Stimulated activated memory B cell treated with anti-CD40 and anti-IgM and Interleukin-4, amounts not matched to agents 10 μg/mL and 1 μg/mL and 100 μg/mL, for 72 hours (primary cell): ENCODE data around the gene ACACB.
"Not testable (repeated sequence)": the region's sequence is repeated elsewhere in the genome, so short reads cannot be mapped to it uniquely, and the experiment has no call there.

Experiments
- ATAC-seq: fragments of 150-1000 bp; cut with Tn5 transposase; 2 replicates; pipeline ENCODE4 v1.10.0; 2021
- H3K27ac Mint-ChIP-seq: one replicate; pipeline ENCODE4 v1.8.0; 2022; ENCODE audit warnings: mild to moderate bottlenecking, mixed read lengths
- H3K27me3 Mint-ChIP-seq: one replicate; pipeline ENCODE4 v1.8.0; 2022; ENCODE audit warnings: mixed read lengths
- H3K36me3 Mint-ChIP-seq: one replicate; pipeline ENCODE4 v1.8.0; 2022; ENCODE audit warnings: mixed read lengths
- H3K4me1 Mint-ChIP-seq: one replicate; pipeline ENCODE4 v1.8.0; 2022; ENCODE audit warnings: mixed read lengths
- H3K4me3 Mint-ChIP-seq: one replicate; pipeline ENCODE4 v1.8.0; 2022; ENCODE audit warnings: mild to moderate bottlenecking, moderate library complexity, mixed read lengths
- H3K9me3 Mint-ChIP-seq: one replicate; pipeline ENCODE4 v1.8.0; 2022; ENCODE audit warnings: mixed read lengths

Gene ACACB

GRCh38 chr12:109169262-109169661 lies 52.9 kb downstream of the ACACB start:
- Mint-ChIP-seq H3K27me3 (no peaks in the 10 kb centered on the region), H3K36me3 (peaks cover 61% of the 10 kb centered on the region), H3K4me3 (no peak overlapping the region), H3K9me3 (no peaks in the 10 kb centered on the region), H3K4me1 (no peaks in the 10 kb centered on the region), H3K27ac (no peak overlapping the region)
- no peak for ATAC-seq

GRCh38 chr12:109169686-109170085 lies 53.3 kb downstream of the ACACB start:
- ATAC-seq, result no peak
- H3K27me3 Mint-ChIP-seq, result no peaks in the 10 kb centered on the region
- no peak overlapping the region for H3K4me3 Mint-ChIP-seq
- H3K4me1 Mint-ChIP-seq, result no peaks in the 10 kb centered on the region
- H3K27ac Mint-ChIP-seq, result no peak overlapping the region
- H3K36me3 Mint-ChIP-seq, result peaks cover 64% of the 10 kb centered on the region
- no peaks in the 10 kb centered on the region for H3K9me3 Mint-ChIP-seq

GRCh38 chr12:109170324-109170723 lies 53.9 kb downstream of the ACACB start:
- ATAC-seq, result no peak
- H3K9me3 Mint-ChIP-seq, result no peaks in the 10 kb centered on the region
- no peaks in the 10 kb centered on the region for H3K4me1 Mint-ChIP-seq
- H3K27me3 Mint-ChIP-seq, result no peaks in the 10 kb centered on the region
- H3K36me3 Mint-ChIP-seq, result peaks cover 67% of the 10 kb centered on the region
- no peak overlapping the region for H3K27ac Mint-ChIP-seq
- H3K4me3 Mint-ChIP-seq, result no peak overlapping the region

GRCh38 chr12:109172787-109173186 lies 56.4 kb downstream of the ACACB start:
- H3K9me3 Mint-ChIP-seq, H3K4me3 Mint-ChIP-seq, H3K27ac Mint-ChIP-seq, H3K27me3 Mint-ChIP-seq, ATAC-seq, H3K4me1 Mint-ChIP-seq: not testable (repeated sequence)
- peaks cover 67% of the 10 kb centered on the region for H3K36me3 Mint-ChIP-seq

GRCh38 chr12:109173443-109174240 lies 57.3 kb downstream of the ACACB start:
- no peak for ATAC-seq
- H3K27ac Mint-ChIP-seq, result no peak overlapping the region
- no peaks in the 10 kb centered on the region for H3K9me3 Mint-ChIP-seq
- no peaks in the 10 kb centered on the region for H3K27me3 Mint-ChIP-seq
- H3K36me3 Mint-ChIP-seq, result peaks cover 65% of the 10 kb centered on the region
- H3K4me3 Mint-ChIP-seq, result no peak overlapping the region
- H3K4me1 Mint-ChIP-seq, result no peaks in the 10 kb centered on the region

- Mint-ChIP-seq H3K27ac (no peak overlapping the region), H3K4me3 (no peak overlapping the region), H3K36me3 (peaks cover 66% of the 10 kb centered on the region), H3K4me1 (no peaks in the 10 kb centered on the region), H3K27me3 (no peaks in the 10 kb centered on the region), H3K9me3 (no peaks in the 10 kb centered on the region)
- no peak for ATAC-seq
These were observed 58.1 kb downstream of the ACACB start for GRCh38 chr12:109174468-109174867.

GRCh38 chr12:109178532-109178931 lies 62.1 kb downstream of the ACACB start:
- ATAC-seq, result no peak
- Mint-ChIP-seq H3K27me3 (no peaks in the 10 kb centered on the region), H3K36me3 (peaks cover 68% of the 10 kb centered on the region), H3K9me3 (no peaks in the 10 kb centered on the region), H3K4me1 (no peaks in the 10 kb centered on the region), H3K4me3 (no peak overlapping the region), H3K27ac (no peak overlapping the region)

GRCh38 chr12:109179927-109180326 lies 63.5 kb downstream of the ACACB start:
- Mint-ChIP-seq H3K9me3 (no peaks in the 10 kb centered on the region), H3K36me3 (peaks cover 63% of the 10 kb centered on the region), H3K4me1 (no peaks in the 10 kb centered on the region), H3K27ac (no peak overlapping the region), H3K4me3 (no peak overlapping the region), H3K27me3 (no peaks in the 10 kb centered on the region)
- ATAC-seq, result no peak

GRCh38 chr12:109182041-109182839 lies 65.9 kb downstream of the ACACB start:
- no peaks in the 10 kb centered on the region for H3K27me3 Mint-ChIP-seq
- no peaks in the 10 kb centered on the region for H3K4me1 Mint-ChIP-seq
- H3K9me3 Mint-ChIP-seq, result no peaks in the 10 kb centered on the region
- peaks cover 67% of the 10 kb centered on the region for H3K36me3 Mint-ChIP-seq
- no peak overlapping the region for H3K27ac Mint-ChIP-seq
- H3K4me3 Mint-ChIP-seq, result no peak overlapping the region
- ATAC-seq, result no peak

- ATAC-seq, result no peak
- Mint-ChIP-seq H3K4me3 (no peak overlapping the region), H3K27ac (no peak overlapping the region), H3K36me3 (peaks cover 67% of the 10 kb centered on the region), H3K4me1 (no peaks in the 10 kb centered on the region), H3K27me3 (no peaks in the 10 kb centered on the region), H3K9me3 (no peaks in the 10 kb centered on the region)
These were observed 69.1 kb downstream of the ACACB start for GRCh38 chr12:109185441-109185840.

GRCh38 chr12:109186993-109187653 lies 70.7 kb downstream of the ACACB start:
- Mint-ChIP-seq H3K27ac (no peak overlapping the region), H3K27me3 (no peaks in the 10 kb centered on the region), H3K4me1 (no peaks in the 10 kb centered on the region), H3K9me3 (no peaks in the 10 kb centered on the region), H3K4me3 (no peak overlapping the region), H3K36me3 (peaks cover 65% of the 10 kb centered on the region)
- ATAC-seq, result no peak

- Mint-ChIP-seq H3K27me3 (no peaks in the 10 kb centered on the region), H3K36me3 (peaks cover 54% of the 10 kb centered on the region), H3K4me1 (no peaks in the 10 kb centered on the region), H3K4me3 (no peak overlapping the region), H3K9me3 (no peaks in the 10 kb centered on the region), H3K27ac (no peak overlapping the region)
- no peak for ATAC-seq
These were observed 71.8 kb downstream of the ACACB start for GRCh38 chr12:109188108-109188712.

- Mint-ChIP-seq H3K9me3 (no peaks in the 10 kb centered on the region), H3K27ac (no peak overlapping the region), H3K36me3 (peaks cover 53% of the 10 kb centered on the region), H3K4me1 (no peaks in the 10 kb centered on the region), H3K27me3 (no peaks in the 10 kb centered on the region), H3K4me3 (no peak overlapping the region)
- no peak for ATAC-seq
These were observed 72.9 kb downstream of the ACACB start for GRCh38 chr12:109189291-109189690.

- peaks cover 3% of the 10 kb centered on the region for H3K9me3 Mint-ChIP-seq
- no peaks in the 10 kb centered on the region for H3K27me3 Mint-ChIP-seq
- peaks cover 62% of the 10 kb centered on the region for H3K36me3 Mint-ChIP-seq
These were observed 75.3 kb downstream of the ACACB start for GRCh38 chr12:109191621-109192250.

GRCh38 chr12:109192358-109192757 lies 76.0 kb downstream of the ACACB start:
- H3K4me1 Mint-ChIP-seq, result no peaks in the 10 kb centered on the region
- H3K27ac Mint-ChIP-seq, result no peak overlapping the region
- H3K9me3 Mint-ChIP-seq, result peaks cover 3% of the 10 kb centered on the region
- H3K27me3 Mint-ChIP-seq, result no peaks in the 10 kb centered on the region
- H3K36me3 Mint-ChIP-seq, result peaks cover 67% of the 10 kb centered on the region
- no peak overlapping the region for H3K4me3 Mint-ChIP-seq
- ATAC-seq, result no peak

More at GRCh38 chr12:109191621-109192250, 75.3 kb downstream of the ACACB start:
- Mint-ChIP-seq H3K27ac (no peak overlapping the region), H3K4me1 (no peaks in the 10 kb centered on the region), H3K4me3 (no peak overlapping the region)
- ATAC-seq, result no peak
